Fibroblast of skin of back (primary cell): Measurements from ENCODE around the gene TMEM163.
A peak's percentile ranks its signal among the peaks of the same experiment; 100 is the strongest.
"Not testable (repeated sequence)": the region's sequence is repeated elsewhere in the genome, so short reads cannot be mapped to it uniquely, and the experiment has no call there.

Source experiments
- DNase-seq: peaks from one replicate; pipeline ENCODE4 v3.0.0-alpha.2; 2013

TMEM163 gene

DNA sequence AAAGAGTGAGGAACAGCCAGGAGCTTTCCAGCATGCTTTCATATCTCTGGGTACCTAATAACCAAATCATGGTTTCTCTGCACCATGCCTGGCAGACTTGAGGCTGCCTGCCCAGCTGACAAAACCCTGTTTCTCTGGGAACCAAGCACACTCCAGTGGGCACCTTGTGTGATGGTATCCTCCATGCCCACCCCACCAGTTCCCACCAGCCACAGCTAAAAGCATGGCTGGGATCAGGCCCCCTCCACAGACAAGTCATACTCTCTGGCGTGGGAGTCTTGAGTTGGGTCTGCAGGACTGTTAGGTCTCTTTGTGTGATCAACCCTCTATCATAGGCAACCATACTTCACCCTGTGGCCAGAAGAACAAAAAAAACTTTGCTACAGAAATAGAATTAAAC, 56.0 kb downstream of the TMEM163 start:
- DNase-seq = no peak

DNA sequence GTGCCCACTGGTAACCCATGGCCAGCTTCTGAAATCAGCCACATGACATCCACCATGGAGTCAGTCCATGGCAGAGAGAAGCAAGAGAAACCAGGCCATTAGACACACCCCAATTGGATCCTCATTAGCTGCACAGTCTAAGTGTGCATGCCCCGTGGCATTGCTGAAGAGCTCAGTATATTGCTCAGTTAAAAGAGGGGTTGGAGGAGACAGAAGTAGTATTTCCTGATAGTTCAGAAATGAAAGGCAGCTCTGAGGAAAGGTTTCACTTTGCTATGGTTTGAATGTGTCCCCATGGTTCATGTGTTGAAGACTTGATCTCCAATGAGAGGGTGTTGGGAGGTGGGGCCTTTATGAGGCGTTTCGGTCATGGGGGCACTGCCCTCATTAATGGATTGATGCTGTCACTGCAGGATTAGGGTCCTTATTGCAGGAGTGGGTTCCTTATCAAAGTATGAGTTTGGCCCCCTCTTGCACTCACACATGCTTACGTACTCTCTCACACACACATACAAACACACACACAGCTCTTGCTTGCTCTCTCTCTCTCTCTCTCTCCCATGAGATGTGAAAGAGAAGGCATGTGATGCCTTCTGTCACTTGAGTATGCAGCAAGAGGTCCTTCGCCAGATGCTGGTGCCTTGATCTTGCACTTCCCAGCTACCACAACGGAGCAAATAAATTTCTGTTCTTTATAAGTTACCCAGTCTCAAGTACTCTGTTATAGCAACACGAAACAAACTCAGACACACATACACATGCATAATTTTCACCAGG, 58.0 kb downstream of the TMEM163 start:
- DNase-seq = no peak

DNA sequence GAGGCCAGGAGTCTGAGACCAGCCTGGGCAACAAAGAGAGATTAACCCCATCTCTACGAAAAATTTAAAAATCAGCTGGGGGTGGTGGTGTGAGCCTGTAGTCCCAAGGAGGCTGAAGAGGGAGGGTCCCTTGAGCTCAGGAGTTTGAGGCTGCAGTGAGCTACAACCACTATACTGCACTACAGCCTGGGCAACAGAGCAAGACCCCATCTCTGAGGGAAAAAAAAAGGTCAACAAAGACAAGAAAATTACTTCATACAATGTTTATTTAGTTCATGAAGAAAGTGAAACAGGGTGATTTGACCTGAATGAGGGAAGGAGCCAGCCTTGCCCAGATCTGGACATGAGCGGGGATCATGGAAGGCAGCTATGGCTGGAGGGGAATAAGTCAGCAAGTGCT, 59.1 kb downstream of the TMEM163 start:
- DNase-seq = no peak

DNA sequence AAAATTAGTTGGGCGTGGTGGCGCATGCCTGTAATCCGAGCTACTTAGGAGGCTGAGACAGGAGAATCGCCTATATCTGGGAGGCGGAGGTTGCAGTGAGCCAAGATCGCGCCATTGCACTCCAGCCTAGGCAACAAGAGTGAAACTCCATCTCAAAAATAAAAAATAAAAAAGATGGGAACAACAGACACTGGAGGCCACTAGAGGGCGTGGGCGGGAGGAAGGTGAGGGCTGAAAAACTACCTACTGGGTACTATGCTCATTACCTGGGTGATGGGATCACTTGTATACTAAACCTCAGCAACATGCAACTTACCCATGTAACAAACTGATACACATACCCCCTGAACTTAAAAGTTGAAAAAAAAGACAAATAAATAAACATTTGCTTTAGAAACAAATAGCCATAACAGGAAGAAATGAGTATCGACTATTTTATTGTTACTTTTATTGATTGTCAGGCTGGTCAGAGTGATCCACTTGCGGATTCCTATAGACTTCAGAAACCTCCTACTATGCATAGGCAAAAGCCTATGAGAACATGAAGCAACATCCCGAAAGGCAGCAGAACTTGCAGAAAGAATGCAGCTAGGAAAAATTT, 61.0 kb downstream of the TMEM163 start:
- no peak for DNase-seq

DNA sequence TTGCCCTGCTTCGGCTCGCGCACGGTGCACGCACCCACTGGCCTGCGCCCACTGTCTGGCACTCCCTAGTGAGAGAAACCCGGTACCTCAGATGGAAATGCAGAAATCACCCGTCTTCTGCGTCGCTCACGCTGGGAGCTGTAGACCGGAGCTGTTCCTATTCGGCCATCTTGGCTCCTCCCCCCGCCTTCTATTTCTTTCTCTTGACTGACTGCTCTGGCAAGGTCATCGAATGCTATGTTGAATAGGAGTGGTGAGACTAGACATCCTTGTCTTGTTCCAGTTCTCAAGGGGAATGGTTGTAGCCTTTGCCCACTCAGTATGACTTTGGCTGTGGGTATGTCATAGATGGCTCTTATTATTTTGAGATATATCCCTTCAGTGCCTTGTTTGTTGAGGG, 62.4 kb downstream of the TMEM163 start:
- not testable (repeated sequence) for DNase-seq

DNA sequence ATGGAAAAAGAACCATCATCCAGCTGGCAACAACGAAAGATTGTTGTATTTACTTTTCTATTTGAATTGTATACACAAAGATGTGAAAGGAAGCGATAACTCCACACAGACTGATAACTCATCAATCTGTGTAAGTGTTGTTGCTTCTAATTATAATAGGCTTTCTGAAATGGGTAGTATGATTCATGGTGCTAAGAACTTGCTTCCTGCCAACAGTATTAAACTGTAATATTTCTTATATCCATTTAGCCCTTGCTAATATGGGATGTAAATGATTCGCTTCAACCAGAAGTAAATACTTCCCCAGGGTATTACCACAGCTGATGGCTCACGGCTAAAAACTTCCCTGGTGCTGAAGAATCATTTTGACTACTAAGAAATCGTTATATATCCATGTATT, 70.2 kb downstream of the TMEM163 start:
- DNase-seq = no peak

DNA sequence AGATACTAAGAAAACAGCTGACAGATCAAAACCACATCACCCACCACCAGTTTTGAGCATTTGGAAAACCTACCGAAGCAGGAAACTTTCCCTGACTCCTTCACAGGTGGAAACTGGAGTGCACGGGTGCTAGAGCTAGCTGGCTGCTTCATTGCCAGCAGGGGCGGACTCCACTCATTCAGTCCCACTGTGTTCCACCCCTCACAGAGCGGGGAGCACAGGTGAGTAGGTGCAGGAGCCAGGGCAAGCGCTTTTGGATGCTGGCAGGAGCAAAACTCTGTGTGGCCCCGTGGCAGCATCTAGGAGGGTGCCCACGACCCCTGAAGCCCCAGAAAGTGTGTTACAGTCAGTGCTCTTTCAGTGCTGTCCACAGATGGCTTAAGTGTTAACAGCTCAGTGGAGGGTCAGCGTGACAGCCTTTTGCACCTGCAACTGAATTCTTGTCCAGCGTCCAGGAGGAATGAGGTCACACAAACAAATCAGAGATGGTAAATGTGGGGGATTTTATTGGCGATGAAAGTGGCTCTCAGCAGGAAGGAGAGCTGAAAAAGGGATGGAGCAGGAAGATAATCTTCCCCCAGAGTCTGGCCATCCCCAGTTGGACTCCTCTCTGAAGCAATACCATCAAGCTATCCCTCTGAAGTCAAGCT, 71.1 kb downstream of the TMEM163 start:
- no peak for DNase-seq

DNA sequence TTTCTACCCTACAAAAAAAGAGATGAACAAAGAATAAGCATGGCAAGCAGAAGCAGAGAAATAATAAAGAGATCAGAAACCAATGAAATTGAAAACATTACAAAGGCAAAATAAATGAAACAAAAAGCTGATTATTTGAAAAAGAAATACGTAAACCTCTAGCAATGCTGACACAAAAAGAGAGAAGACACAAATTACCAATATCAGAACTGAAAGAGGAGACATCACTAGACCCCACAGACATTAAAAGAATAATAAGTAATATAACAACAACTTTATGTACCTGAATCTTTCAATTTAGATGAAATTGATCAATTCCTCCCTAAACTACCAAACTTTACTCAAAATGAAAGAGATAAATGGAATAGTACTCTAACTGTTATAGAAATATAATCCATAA, 75.9 kb downstream of the TMEM163 start:
- no peak for DNase-seq

DNA sequence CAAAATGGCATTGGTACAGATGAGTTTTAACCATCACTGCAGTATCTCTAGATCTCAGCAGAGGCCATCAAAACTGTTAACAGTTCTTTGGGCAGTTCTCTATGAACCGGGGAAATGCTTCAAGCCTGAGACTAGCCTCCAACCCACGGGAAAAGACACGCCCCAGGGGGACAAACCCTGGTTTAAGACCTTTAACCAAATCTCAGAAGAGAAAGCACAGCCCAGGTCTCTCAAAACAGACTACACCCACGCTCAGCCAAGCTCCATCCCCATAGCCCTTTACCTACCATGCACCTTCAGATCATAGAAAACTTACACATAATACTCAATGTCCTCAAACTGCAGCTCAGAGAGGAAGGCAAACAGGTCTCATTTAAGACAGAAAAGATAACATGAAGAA, 78.3 kb downstream of the TMEM163 start:
- DNase-seq = no peak

DNA sequence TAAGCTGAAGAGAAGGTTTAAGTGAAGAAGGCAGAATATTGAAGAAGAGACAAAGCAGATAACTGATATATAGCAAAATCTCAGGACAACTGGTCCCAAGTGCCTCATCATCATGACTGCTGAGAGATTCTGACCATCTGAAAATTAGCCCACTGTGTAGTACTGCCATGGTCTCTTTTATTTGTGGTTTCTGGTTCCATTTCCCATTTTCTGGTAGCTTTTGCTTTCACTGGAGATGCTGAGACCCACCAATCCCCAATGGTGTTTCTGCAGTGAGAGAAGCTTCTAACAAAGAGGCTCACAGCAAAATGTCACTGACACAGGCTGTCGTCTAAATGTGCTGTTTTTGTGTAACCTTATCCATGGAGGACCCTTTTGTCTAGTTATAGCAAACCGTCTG, 79.5 kb downstream of the TMEM163 start:
- no peak for DNase-seq

DNA sequence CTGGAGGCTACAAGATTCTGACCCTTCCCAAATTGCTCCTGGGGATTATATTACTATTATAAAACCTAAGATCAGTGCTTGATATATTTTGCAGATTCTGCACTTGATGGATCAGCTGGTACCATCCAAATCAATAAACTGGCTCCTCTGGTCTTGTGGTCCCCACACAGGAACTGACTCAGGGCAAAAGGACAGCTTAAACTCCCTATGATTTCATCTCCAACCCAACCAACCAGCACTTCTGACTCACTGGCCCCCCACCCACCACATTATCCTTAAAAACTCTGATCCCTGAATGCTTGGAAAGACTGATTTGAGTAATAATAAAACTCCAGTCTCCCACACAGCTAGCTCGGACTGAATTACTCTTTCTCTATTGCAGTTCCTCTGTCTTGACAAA, 82.1 kb downstream of the TMEM163 start:
- no peak for DNase-seq

DNA sequence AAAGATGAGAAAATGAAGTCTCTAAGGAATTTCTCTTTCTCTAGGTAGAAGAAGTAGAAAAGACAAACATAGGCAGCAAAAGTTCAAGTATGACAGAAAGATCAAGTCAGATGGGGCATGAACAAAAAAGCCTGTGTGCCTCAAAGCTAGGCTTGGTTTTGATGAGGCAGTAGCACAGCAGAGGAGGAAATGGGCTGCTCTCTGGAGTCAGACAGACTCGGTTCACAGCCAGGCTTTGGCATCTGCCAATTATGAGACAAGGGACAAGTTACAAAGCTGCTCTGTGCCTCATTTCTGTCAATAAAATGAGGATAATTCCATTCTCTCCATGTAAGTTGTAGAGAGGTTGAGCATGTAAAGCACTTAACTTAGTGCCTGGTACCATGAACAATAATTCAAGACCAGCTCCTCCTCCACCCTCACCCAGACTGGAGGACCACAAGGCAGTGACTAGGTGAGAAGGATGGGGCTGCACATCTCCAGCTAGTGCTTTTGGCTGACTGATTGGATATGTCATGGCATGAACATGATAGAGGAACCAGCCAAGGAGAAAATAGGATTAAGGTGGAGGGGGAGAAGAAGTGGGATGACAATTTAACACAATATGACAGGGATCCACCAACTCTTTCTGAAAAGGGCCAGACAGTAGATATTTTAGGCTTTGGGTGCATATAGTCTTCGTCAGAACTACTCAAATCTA, 84.6 kb downstream of the TMEM163 start:
- DNase-seq = no peak

DNA sequence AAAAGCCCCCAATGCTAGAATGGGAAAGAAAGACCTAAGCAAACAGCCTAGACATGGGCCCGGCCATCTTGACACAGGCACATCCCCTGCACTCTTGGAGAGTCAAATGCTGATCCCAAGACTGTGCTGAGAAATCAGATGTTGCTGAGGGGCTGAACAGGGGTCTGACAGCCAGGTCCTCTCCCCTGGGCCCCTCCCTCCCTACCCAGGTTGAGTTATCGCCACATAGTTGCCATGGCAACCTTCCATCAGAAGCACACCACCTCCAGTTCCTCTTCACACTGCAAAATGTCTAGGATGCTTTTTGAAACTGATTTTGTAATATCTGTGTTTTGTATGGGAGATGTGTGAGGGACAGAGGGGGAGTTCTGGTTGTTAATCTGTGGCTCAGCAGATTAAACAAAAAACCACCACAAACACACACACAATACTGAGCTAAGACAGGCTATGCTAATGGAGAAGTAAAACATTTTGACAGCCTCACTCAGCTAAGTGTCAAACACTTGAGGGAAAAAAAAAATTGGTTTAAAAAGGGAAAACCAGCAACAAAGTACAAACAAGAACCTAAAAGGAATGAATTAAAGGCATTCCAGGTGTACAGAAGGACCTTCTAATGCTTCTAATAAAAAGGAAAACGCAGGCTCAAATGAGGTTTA, 88.2 kb downstream of the TMEM163 start:
- no peak for DNase-seq

DNA sequence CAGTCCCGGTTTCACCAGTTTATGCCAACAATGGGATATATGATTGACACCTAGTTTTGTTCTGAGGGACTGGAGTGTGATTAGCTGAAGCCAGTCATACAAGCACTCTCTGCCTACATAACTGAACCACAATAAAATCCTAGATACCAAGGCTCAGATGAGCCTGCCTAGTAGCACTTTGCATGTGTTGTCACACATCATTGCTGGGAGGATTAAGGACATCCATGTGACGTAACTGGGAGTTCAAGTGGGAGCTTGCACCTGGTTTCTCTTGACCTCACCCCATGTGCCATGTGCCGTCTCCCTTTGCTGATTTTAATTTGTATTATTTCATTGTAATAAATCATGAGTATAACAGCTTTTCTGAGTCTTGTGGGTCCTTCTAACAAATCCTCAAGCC, 90.3 kb downstream of the TMEM163 start:
- DNase-seq = no peak

DNA sequence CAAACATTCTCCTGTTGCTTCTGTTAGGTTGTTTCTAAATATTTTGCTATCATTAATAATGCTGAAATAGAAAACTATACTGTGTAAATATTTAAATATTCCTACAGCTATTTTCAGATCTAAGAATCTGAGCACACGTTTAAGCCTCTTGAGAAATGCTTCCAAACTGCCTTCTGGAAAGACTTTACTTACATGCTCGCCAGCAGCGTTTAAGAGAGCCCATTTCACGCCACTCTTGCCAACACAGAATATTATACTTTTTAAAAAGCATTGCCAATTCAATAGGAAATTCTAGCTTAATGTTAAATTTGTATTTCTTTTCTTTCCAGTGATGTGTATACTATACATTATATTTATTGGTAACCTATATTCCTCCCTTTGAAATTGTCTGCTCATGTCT, 92.0 kb downstream of the TMEM163 start:
- no peak for DNase-seq

DNA sequence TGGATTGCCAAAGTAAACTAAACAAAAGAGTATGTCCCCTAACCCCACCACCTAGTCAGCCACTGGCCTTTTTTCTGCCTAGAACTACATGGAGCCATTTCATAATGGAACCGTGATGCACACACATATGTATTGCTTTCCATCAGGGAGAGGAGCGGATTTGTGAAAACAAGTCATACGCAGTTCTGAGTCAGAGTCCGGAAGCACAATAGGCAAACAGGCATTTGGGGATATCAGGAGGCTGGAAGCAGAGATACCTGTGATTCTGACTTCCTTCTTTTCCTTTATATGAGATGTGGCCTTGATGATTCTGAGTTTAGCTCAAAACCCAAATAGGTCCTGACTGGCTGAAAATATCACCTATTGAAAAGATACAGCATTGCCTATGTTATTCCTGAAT, 93.5 kb downstream of the TMEM163 start:
- no peak for DNase-seq

DNA sequence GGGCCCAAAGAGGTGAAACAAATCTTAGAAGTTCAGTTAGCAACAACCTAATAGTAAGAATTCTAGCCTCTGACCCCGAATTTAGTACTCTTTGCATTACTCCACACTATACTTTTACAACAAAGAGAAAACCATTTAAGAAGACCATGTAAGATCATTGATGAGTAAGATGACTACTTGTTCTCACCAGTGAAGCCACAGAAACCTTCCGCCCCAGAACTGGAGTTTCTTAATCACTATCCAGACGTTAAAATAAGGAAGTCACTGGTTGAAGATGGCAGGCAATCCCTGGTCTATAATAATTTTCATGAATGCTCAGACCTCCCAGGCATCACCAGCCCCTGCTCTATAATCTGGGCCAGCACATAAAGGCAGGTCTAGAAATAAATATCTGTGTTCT, 95.0 kb downstream of the TMEM163 start:
- DNase-seq = no peak

DNA sequence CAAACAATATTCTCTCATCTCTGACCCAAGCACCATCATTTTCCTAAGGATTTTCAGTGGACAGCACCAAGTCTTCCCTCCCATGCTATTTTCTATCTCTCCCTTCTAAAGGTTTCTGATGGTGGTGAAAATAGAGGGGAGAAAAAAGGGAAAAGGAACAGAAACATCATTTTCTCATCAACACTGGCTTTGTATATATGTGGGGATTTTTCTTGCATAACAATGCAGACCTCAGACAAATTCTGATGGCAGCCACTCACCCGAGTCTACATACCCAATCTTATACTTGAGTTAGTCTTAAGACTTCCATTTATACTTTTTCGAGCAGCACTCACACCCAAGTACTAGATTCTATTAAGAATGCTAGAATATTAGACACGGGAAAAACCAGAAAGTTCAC, 95.8 kb downstream of the TMEM163 start:
- no peak for DNase-seq

DNA sequence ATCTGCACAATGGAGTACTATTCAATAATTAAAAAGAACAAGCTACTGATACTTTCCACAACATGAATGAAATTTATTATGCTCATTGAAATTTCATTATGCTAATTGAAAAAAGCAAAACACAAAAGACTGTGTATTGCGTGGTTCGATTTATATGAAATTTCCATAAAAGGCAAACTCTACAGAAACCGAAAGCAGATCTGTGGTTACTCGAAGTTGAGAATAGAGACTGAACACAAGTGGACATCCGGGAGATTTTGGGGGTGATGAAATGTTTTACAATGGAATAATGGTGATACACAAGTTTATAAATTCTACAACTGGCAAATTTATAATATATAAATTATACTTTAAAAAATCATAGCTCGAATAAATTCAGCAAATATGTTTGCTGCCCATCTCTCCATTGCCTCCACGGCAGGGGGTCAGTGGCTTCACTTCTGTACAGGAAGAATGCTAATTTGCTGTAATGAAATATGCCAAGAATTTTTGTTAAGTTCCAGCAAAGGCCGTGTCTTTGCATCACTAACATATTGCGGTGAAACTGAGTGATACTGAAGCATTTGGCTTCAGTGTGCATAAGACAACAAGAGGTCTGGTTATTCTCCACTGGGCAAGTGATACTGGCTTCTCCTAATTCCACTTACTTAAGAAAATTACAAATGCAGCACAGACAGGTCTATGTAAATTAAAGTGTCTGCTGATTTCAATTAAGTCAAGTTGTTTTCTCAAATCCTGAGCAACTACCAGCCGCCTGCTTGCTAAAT, 96.7 kb downstream of the TMEM163 start:
- peak; percentile 5 for DNase-seq

DNA sequence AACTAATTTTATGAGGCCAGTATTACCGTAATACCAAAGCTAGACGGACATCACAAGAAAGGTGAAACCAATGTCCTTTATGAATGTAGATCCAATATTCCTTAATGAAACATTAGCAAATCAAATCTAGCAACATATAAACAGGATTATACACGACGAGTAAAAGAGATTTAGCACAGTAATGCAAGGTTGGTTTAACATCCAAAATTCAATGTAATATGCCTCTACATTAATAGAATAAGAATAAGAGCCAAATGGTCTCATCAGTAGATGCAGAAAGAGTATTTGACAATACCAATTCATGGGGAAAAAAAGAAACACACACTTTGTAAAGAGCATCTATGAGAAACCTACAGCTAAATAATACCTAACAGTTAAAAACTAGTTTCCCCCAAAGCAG, 99.5 kb downstream of the TMEM163 start:
- DNase-seq = no peak

DNA sequence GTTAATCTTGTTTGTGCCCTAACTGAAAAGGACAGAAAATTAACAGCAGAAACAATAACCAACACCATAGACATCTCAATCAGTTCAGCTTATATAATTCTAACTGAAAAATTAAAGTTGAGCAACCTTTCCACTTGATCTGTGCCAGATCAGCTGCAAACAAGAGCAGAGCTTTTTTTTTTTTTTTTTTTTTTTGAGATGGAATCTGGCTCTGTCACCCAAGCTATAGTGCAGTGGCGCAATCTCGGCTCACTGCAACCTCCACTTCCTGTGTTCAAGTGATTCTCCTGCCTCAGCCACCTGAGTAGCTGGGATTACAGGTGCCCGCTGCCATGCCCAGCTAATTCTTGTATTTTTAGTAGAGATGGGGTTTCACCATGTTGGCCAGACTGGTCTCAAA, 103.3 kb downstream of the TMEM163 start:
- not testable (repeated sequence) for DNase-seq

DNA sequence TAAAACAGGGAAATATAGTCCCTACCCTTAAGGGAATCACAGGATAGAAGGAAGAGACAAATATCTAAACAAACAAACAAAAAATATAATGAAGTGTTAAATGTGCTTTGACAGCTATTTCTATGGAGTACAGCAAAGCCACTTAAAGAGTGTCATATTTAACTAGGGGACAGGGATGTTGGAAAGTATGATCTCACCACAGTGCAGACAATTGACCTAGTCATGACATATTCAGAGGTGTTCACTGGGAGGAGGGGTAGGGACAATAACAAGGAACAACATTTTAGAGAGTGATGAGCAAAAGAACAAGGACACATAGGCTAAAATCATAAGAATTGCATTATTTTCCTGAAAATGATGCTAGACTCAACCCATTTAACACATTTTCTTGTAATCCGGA, 107.5 kb downstream of the TMEM163 start:
- no peak for DNase-seq
